CD4-positive, alpha-beta memory T cell (primary cell): ENCODE results near the gene TRIOBP. TPM values are rescaled to one million over a fixed set of nuclear protein-coding genes. Genes with fewer than 3 reads are reported as not detected.

Source experiments
- CTCF ChIA-PET: fragments of 350-600 bp; sonication (Branson Sonifier 250); formaldehyde crosslinking; loops from one replicate; lab custom pipeline; 2021; ENCODE audit warnings: inconsistent platforms; ENCODE audit not compliant: partially characterized antibody; lab: Charles Lee
- POLR2A ChIA-PET: fragments of 350-600 bp; sonication (Branson Sonifier 250); formaldehyde crosslinking; loops from one replicate; lab custom pipeline; 2021; ENCODE audit not compliant: partially characterized antibody; lab: Charles Lee
- DNase-seq, 5 donors: peaks; one replicate each; pipeline versions ENCODE4 v3.0.0 to v3.0.0-alpha.2; 2020 to 2022; ENCODE audit warnings: mixed read lengths in 1 of 5
- H3K27ac ChIP-seq: one replicate; pipeline ENCODE4 v1.7.0; 2013; ENCODE audit warnings: low read depth, low read length
- H3K27me3 ChIP-seq: 2 replicates; pipeline ENCODE4 v1.7.0; 2013; ENCODE audit warnings: mild to moderate bottlenecking, low read length, moderate library complexity; ENCODE audit not compliant: insufficient read depth
- H3K36me3 ChIP-seq: 2 replicates; pipeline ENCODE4 v1.7.0; 2013; ENCODE audit warnings: mild to moderate bottlenecking, low read length, moderate library complexity; ENCODE audit not compliant: insufficient read depth
- H3K4me1 ChIP-seq: 2 replicates; pipeline ENCODE4 v1.7.0; 2013; ENCODE audit warnings: mild to moderate bottlenecking, low read length, moderate library complexity; ENCODE audit not compliant: insufficient read depth
- H3K4me3 ChIP-seq, 2 donors: one replicate each; pipeline ENCODE4 v1.7.0; 2013; ENCODE audit warnings: low read length in 2 of 2, mild to moderate bottlenecking in 1 of 2
- H3K9me3 ChIP-seq, 2 donors: one replicate each; pipeline ENCODE4 v1.7.0; 2013; ENCODE audit warnings: low read length in 2 of 2, control low read depth in 1 of 2; ENCODE audit not compliant: control insufficient read depth in 1 of 2
- H3K27ac Mint-ChIP-seq, 7 donors: one replicate each; pipeline ENCODE4 v1.8.0; 2020 to 2021; ENCODE audit warnings: mixed read lengths in 7 of 7, mild to moderate bottlenecking in 6 of 7, inconsistent platforms in 3 of 7, moderate library complexity in 3 of 7
- H3K27me3 Mint-ChIP-seq, 2 donors: one replicate each; pipeline ENCODE4 v1.8.0; 2020 to 2021; ENCODE audit warnings: mixed read lengths in 2 of 2
- H3K36me3 Mint-ChIP-seq, 2 donors: one replicate each; pipeline ENCODE4 v1.8.0; 2020 to 2021; ENCODE audit warnings: mixed read lengths in 2 of 2, inconsistent platforms in 1 of 2, mild to moderate bottlenecking in 1 of 2
- H3K4me1 Mint-ChIP-seq, 4 donors: one replicate each; pipeline ENCODE4 v1.8.0; 2020 to 2021; ENCODE audit warnings: mixed read lengths in 4 of 4, mild to moderate bottlenecking in 1 of 4
- H3K4me3 Mint-ChIP-seq, 8 donors: one replicate each; pipeline ENCODE4 v1.8.0; 2020 to 2021; ENCODE audit warnings: mixed read lengths in 8 of 8, mild to moderate bottlenecking in 7 of 8, moderate library complexity in 6 of 8, inconsistent platforms in 3 of 8
- H3K9me3 Mint-ChIP-seq, 8 donors: one replicate each; pipeline ENCODE4 v1.8.0; 2020 to 2021; ENCODE audit warnings: mixed read lengths in 8 of 8, mild to moderate bottlenecking in 5 of 8, inconsistent platforms in 3 of 8, moderate library complexity in 1 of 8
- intact Hi-C: fragments of 100-400 bp; cut with micrococcal nuclease; formaldehyde crosslinking; loops from one replicate; pipeline ENCODE4 v1.15.1; 2023
- polyA plus RNA-seq, 2 donors: library from polyadenylated mRNA; unstranded; fragments of 300-500 nt; fragmentation: Illumina TruSeq; gene quantifications; one replicate each; pipeline ENCODE4 v1.2.3, GENCODE V29; 2021
- total RNA-seq, 2 experiments: library from RNA; stranded (reverse); gene quantifications; one replicate each; pipeline ENCODE4 v1.2.3, GENCODE V29; 2021

TRIOBP gene
- total and polyA plus RNA-seq, 4 experiments from 2014 or later: 9.2 to 26.1 (median 19.4) TPM

GRCh38 chr22:37675930-37676735 lies 20.7 kb upstream of the TRIOBP start:
- Mint-ChIP-seq H3K36me3 (peaks cover 0 to 10% of the 10 kb centered on the region in 2 donors), H3K27ac (peak overlapping the region; percentile 96 to 100 (median 99)), H3K4me3 (peak overlapping the region; percentile 88 to 99 (median 94)), H3K9me3 (no peaks in the 10 kb centered on the region), H3K4me1 (peaks cover 26 to 77% (median 40%) of the 10 kb centered on the region in 4 donors), H3K27me3 (no peaks in the 10 kb centered on the region)
- peak overlapping the region; percentile 87 for H3K27ac ChIP-seq
- intact Hi-C loops: no loop called here
- ChIA-PET CTCF (interaction anchor here (0.5 to 22.7 kb wide), 5 partner anchors 16 to 68 kb away, joined by 3 to 558 read pairs (median 136); partner anchors contain the start of genes GGA1, PDXP and SH3BP1), POLR2A (interaction anchor here (0.9 to 12.9 kb wide), 10 partner anchors 8 to 84 kb away, joined by 3 to 348 read pairs (median 52); partner anchors contain the start of genes GGA1, NOL12, PDXP and SH3BP1)
- no peak for DNase-seq
- H3K9me3 ChIP-seq: no peaks in the 10 kb centered on the region
- peak overlapping the region; percentile 62 to 95 for H3K4me3 ChIP-seq
- peaks cover 49% of the 10 kb centered on the region for H3K4me1 ChIP-seq
- H3K27me3 ChIP-seq: no peaks in the 10 kb centered on the region
- H3K36me3 ChIP-seq: no peaks in the 10 kb centered on the region

- intact Hi-C loops: loop anchor here (1.0 kb wide), 3 partner anchors 19 to 69 kb away; partner anchors contain the start of genes GGA1 and PDXP
- no peaks in the 10 kb centered on the region for H3K27me3 ChIP-seq
- peak overlapping the region; percentile 96 to 100 (median 100) for H3K27ac Mint-ChIP-seq
- H3K27ac ChIP-seq: peak overlapping the region; percentile 87
- POLR2A ChIA-PET: interaction anchor here (1.2 to 12.9 kb wide), 9 partner anchors 7 to 85 kb away, joined by 3 to 348 read pairs (median 57); partner anchors contain the start of genes GGA1, NOL12, PDXP and SH3BP1
- peak overlapping the region; percentile 62 to 95 for H3K4me3 ChIP-seq
- H3K4me1 ChIP-seq: peaks cover 48% of the 10 kb centered on the region
- H3K9me3 ChIP-seq: no peaks in the 10 kb centered on the region
- CTCF ChIA-PET: interaction anchor here (10.9 to 22.7 kb wide), 3 partner anchors 17 to 69 kb away, joined by 136 to 558 read pairs (median 181); partner anchors contain the start of genes GGA1, PDXP and SH3BP1
- H3K36me3 ChIP-seq: no peaks in the 10 kb centered on the region
- DNase-seq: peak; percentile 92 to 97 (median 93)
- H3K4me1 Mint-ChIP-seq: peaks cover 29 to 80% (median 46%) of the 10 kb centered on the region in 4 donors
- no peaks in the 10 kb centered on the region for H3K27me3 Mint-ChIP-seq
- no peaks in the 10 kb centered on the region for H3K9me3 Mint-ChIP-seq
- H3K36me3 Mint-ChIP-seq: peaks cover 0 to 10% of the 10 kb centered on the region in 2 donors
- H3K4me3 Mint-ChIP-seq: peak overlapping the region; percentile 88 to 99 (median 94)
Measured at GRCh38 chr22:37676736-37677492, 19.9 kb upstream of the TRIOBP start.

GRCh38 chr22:37677493-37677974 lies 19.3 kb upstream of the TRIOBP start:
- Histone ChIP-seq H3K27me3 (no peaks in the 10 kb centered on the region), H3K4me3 (peak overlapping the region; percentile 62 to 95), H3K9me3 (no peaks in the 10 kb centered on the region), H3K36me3 (no peaks in the 10 kb centered on the region), H3K27ac (peak overlapping the region; percentile 87), H3K4me1 (peaks cover 42% of the 10 kb centered on the region)
- Mint-ChIP-seq H3K4me3 (peak overlapping the region; percentile 88 to 99 (median 94)), H3K36me3 (peaks cover 0 to 10% of the 10 kb centered on the region in 2 donors), H3K9me3 (no peaks in the 10 kb centered on the region), H3K4me1 (peaks cover 24 to 74% (median 40%) of the 10 kb centered on the region in 4 donors), H3K27ac (peak overlapping the region; percentile 96 to 100 (median 100)), H3K27me3 (no peaks in the 10 kb centered on the region)
- CTCF ChIA-PET: interaction anchor here (10.9 to 22.7 kb wide), 3 partner anchors 17 to 69 kb away, joined by 136 to 558 read pairs (median 181); partner anchors contain the start of genes GGA1, PDXP and SH3BP1
- intact Hi-C loops: loop anchor here (1.0 kb wide), 3 partner anchors 19 to 69 kb away; partner anchors contain the start of genes GGA1 and PDXP
- DNase-seq: peak in 1 of 5 donors; percentile 35
- POLR2A ChIA-PET: interaction anchor here (1.2 to 12.9 kb wide), 9 partner anchors 7 to 85 kb away, joined by 3 to 348 read pairs (median 57); partner anchors contain the start of genes GGA1, NOL12, PDXP and SH3BP1

- Histone ChIP-seq H3K4me1 (peaks cover 34% of the 10 kb centered on the region), H3K27ac (peak overlapping the region; percentile 87), H3K27me3 (no peaks in the 10 kb centered on the region), H3K36me3 (no peaks in the 10 kb centered on the region), H3K4me3 (no peak overlapping the region), H3K9me3 (no peaks in the 10 kb centered on the region)
- DNase-seq: no peak
- Mint-ChIP-seq H3K36me3 (peaks cover 0 to 10% of the 10 kb centered on the region in 2 donors), H3K4me3 (peak overlapping the region in 2 of 8 donors; percentile 26), H3K9me3 (no peaks in the 10 kb centered on the region), H3K27me3 (no peaks in the 10 kb centered on the region), H3K4me1 (peaks cover 22 to 65% (median 36%) of the 10 kb centered on the region in 4 donors), H3K27ac (peak overlapping the region in 5 of 7 donors; percentile 77 to 100 (median 86))
- CTCF ChIA-PET: interaction anchor here (8.9 to 22.7 kb wide), 4 partner anchors 18 to 70 kb away, joined by 78 to 558 read pairs (median 158); partner anchors contain the start of genes GGA1, PDXP and SH3BP1
- intact Hi-C loops: no loop called here
- POLR2A ChIA-PET: interaction anchor here (1.2 to 12.9 kb wide), 7 partner anchors 6 to 73 kb away, joined by 3 to 348 read pairs (median 69); partner anchors contain the start of genes GGA1, NOL12, PDXP and SH3BP1
Measured at GRCh38 chr22:37678372-37678771, 18.5 kb upstream of the TRIOBP start.

GRCh38 chr22:37679670-37680069 lies 17.2 kb upstream of the TRIOBP start:
- POLR2A ChIA-PET: interaction anchor here (0.8 to 6.1 kb wide), 7 partner anchors 20 to 72 kb away, joined by 4 to 70 read pairs (median 12); partner anchors contain the start of genes GGA1, PDXP and SH3BP1
- Histone ChIP-seq H3K27ac (no peak overlapping the region), H3K27me3 (no peaks in the 10 kb centered on the region), H3K4me1 (peaks cover 29% of the 10 kb centered on the region), H3K9me3 (no peaks in the 10 kb centered on the region), H3K36me3 (no peaks in the 10 kb centered on the region), H3K4me3 (no peak overlapping the region)
- Mint-ChIP-seq H3K4me1 (peaks cover 17 to 52% (median 28%) of the 10 kb centered on the region in 4 donors), H3K27ac (peak overlapping the region; percentile 35 to 81 (median 66)), H3K27me3 (no peaks in the 10 kb centered on the region), H3K9me3 (no peaks in the 10 kb centered on the region), H3K36me3 (peaks cover 0 to 9% of the 10 kb centered on the region in 2 donors), H3K4me3 (peak overlapping the region in 3 of 8 donors; percentile 17 to 26 (median 21))
- intact Hi-C loops: loop anchor here (10.0 kb wide), 1 partner anchor 65 kb away; no protein-coding TSS in a partner anchor
- CTCF ChIA-PET: interaction anchor here (5.1 to 22.7 kb wide), 5 partner anchors 20 to 71 kb away, joined by 51 to 558 read pairs (median 136); partner anchors contain the start of genes GGA1, PDXP and SH3BP1
- DNase-seq: no peak
